Measurements from ENCODE around the gene PLXDC2.

Gene PLXDC2

DNA sequence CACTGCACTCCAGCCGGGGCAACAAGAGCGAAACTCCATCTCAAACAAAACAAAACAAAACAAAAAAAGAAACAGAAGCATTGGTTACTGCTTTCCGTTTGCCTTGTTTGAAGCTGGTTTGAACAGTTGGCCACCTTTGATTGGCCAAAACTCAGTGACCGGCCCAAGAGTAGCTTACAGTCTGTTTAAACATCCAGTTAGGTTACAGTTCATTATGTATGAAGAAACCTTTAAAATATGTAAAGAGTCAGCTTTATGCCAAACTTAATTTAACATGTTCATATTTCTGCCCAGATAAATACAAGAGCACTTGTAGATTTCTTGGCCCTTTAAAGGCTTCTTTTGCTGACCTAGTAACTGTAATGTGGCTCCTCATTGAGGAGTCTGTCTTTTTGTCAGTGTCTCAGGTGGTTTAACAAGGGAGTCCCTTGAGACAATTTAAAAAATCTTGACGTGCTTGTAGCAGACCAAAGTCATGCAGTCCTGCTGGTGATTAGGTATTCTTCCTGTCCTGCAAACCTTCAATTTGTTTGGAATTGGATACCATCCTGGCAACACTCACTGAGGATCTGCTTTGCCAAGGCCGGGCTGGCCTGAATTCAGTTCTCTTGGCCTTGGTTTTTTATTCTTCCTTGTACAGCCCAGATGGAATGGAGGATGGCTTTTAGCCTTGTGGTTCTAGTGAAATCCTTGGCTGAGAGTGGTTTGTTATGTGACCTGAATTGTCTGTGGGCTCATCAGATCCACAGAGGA, 128.9 kb downstream of the PLXDC2 start:
- no peak for DNase-seq

DNA sequence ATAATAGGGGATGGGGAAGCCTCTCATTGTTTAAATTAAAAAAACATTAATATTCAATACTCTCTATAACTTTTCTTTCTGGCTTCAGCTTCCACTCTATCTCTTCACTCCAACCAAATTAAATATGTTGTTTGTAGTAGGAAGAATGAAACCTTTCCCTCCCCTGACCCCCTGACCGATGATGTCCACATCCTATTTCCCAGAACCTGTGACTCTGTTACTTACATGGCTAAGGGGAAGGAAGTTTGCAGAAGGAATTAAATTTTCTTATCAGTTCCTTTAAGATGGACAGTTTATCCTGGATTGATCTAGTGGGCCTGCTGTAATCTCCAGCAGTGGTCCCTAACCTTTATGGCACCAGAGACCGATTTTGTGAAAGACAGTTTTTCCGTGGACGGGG, 130.0 kb downstream of the PLXDC2 start:
- DNase-seq: no peak

DNA sequence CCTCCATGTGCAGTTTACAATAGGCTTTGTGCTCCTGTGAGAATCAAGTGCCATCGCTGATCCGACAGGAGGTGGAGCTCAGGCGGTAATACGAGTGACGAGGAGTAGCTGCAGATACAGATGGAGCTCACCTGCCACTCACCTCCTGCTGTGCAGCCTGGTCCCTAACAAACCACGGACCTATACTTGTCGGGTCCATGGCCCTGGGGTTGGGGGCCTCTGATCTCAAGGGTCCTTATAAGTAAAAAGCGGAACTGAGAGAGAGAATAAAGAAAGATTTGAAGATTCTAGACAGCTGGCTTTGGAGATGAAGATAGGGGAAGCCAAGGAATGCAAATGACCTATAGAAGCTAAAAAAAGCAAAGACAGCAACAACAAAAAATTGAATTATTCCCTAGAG, 130.6 kb downstream of the PLXDC2 start:
- DNase-seq: no peak

DNA sequence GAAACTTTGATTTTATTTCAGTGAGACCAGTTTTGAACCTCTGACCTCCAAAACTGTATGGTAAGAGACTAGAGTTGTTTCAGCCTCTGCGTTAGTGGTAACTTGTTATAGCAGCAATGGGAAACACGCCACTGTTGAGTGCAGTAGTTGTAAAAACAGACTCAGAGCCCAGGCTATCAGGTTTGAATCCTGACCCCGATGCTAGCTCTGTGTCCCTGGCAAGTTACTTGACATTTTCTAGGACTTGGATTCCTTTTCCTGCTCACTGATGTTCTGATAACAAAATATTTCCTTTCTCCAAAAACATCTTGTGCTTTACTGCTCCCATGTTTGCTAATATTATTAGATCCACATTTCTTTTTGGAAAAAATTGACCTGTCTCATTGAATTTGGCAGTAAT, 131.0 kb downstream of the PLXDC2 start:
- DNase-seq: no peak

DNA sequence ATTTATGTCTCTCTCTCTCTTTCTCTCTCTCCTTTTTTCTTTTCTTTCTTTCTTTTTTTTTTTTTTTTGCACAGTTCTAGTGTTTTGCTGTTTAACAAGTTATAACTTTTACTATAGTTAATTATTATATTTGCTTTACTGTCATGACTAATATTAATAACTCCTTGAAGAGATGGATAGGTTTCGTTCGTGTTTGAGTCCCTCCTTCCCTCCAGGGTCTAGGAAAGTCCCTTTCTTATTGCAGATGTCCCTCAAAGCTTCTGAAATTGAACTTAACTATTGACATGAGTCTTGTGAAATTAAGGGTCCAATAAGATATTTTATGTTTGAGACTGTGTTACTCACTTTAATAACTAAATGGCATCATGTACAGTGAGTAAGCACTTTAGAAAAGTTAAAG, 131.4 kb downstream of the PLXDC2 start:
- DNase-seq: no peak

DNA sequence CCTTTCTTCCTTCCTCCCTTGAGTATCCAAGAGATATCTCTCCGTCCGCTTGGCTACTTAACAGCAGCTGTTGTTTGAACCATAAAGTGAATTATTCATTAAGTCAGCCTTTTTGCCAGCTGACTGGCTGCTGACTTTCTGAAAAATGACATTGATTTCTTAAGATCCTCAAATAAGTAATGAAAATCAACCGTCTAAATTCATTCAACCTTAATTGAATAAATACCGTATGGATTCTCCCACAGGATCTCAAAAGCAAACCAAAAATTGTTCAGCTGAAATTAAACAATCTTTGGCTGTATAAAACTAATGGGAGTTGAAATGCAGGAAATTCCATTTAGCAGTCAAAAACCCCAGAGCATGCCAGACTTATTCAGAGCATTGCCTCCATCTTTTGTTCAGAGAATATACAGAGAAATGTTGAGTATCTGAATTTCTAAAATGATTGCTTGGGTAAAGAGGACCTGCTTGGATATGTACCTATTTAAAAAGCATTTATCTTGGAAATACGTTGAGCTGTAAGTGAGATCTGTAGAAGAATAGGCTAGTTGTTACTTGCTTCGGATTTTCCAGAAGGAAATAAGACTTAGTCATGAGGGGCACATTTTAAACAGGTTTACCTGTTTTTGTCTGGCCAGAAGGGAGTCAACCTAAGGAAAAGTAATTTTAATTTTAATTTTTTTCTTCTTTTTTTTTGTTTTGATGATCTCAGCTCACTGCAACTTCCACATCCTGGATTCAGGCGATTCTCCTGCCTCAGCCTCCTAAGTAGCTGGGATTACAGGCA, 136.2 kb downstream of the PLXDC2 start:
- DNase-seq: peak; percentile 32 to 63 (median 58)

DNA sequence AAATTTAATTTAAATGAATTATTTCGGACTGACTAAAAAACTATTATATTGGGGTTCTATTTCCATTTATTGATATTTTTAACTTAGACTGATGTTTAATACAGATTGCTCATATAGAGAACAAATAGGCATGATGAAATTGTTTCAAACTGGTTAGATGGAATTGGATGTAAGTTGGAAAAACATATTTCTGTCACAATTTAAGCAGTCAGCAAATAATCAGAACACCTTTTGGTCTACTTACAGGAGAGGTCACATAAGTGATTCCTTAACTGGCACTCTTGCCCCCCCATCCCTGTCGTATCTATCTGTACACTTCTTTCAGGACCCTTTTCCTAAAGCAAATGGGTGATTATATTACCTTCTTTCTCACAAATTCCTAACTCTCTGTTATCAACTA, 138.4 kb downstream of the PLXDC2 start:
- DNase-seq: no peak

DNA sequence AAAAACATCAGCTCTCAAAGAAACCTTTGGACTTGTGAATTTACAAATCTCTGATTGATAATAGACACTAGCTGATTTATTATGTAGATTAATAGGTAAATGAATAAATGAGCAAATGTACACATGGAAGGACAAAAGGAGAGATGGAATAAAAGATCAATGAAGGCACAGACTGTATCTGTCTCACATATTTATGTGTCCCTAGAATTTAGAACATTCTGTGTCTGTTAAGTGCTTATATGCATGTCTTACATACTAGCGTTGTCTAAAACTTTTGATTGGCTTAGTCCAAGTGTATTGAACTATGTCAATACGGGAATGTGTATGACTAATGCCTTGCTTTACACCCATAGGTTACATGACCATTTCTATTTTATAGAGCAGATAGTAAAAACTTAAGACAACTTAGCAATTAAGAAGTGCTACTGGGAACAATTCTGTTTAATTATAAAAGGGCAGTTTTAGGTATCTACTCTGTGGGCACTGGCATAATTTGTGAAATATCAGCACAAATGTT, 140.3 kb downstream of the PLXDC2 start:
- no peak for DNase-seq

DNA sequence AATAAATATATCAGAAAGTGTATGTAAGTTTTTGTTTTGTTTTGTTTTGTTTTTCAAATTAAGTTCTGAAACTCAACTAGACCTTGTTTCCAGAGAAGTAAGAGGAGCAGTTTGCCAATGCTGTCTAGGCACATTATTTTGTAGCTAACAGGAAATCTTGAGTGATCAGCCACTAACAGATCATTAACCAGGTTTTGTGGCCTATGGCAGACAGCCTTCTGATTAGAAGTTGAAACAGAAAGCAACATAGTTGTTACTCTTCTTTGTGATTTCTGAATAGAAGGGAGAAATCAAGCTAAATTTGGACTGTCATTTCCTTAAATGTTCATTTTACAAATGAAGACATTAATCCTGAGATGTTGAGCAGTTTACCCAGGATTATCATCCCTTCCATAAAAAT, 142.6 kb downstream of the PLXDC2 start:
- no peak for DNase-seq

DNA sequence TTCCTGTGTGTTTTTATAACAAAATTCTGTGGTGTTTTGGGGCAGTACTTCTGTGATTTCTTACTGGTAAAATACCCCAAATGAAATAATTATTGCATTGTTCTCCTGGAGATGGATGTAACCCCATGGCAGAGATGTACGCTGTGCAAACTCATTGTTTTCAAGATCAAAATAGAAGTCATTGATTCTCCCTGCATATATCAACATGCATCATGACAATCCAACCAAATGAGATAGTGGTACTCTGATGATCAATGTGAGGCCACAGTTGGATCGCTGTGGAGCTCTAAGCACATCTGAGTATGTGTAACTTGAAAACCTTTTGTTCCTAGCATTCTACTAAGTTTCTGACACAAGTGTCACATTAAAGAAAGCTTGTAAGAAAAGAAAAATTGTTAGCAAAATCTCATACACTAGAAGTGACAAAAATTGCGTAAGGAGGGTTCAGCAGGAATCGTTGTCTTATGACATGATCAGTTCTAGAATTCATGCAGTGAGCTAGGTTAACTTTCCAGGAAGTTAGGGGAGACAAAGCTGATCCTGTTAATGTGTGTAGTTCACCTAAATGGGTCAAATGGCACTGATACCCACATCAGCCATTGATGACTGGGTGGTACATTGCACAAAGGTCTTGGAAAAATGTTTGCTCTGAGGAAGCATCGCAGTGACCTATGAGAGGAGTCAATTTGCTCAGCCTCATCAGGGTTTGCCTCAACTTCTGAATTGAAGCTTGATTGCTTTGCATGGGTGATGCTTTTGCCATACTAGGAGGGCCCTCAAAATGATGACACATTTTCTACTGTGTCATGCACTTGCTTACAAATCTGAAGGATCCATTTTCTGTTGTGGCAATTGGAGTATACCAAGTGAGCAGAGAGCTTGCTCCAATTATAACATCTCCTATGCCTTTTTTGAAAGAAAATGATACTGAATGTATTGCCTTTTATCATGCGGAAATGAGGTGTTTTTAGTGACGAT, 145.1 kb downstream of the PLXDC2 start:
- peak; percentile 17 to 44 (median 32) for DNase-seq

DNA sequence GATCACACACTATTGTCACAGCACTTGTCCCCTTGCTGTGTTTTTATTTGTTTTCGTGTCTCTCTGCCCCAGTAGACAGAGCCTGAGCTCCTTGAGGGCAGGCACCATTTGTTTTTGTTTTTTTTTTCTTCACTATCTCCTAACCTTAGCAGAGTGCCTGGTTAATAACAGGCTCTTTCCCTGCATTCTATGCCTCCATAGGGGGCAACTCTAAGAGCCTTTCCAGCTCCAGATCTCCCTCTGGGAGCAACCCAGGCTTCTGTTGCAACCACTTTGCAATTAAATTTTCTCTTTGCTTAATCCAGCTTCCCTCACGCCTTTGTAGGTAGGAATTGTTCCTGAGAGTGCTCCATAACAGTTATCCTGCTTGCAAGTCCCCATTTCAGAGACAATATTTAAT, 148.4 kb downstream of the PLXDC2 start:
- no peak for DNase-seq

DNA sequence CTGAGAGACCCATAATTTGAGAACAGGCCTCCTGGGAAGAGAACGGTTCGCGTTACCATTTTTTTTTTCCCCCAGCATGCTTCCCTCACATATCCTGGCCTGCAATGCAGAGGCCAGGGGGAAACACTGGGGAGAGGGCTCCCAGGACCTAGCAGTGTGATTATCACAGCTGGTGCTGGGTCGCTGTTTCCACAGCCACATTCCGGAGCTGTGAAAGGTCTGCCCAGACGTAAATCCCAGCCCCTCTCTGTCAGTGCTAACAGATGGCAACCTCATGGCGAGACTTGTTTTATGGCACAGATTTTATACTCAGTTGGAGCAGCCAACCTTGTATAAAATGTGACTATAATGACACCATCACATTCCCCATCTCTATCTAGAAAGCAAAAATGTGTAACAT, 150.5 kb downstream of the PLXDC2 start:
- no peak for DNase-seq

DNA sequence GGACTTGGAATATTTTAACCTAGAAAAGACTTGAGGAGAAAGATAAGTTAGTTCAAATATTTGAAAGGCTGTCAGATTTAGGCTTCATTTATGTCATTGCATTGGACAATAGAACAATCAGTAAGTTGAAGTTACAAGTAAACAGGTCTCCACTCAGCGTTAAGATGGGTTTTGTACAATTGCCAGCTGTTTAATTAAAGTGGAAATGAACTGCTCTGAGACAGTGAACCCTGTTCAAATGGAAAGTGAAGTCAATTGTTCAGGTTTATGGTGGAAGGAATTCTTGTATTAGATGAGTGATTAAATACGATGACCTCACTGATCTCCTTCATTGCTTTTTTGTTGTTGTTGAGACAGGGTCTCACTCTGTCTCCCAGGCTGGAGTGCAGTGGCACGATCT, 151.7 kb downstream of the PLXDC2 start:
- DNase-seq: no peak

DNA sequence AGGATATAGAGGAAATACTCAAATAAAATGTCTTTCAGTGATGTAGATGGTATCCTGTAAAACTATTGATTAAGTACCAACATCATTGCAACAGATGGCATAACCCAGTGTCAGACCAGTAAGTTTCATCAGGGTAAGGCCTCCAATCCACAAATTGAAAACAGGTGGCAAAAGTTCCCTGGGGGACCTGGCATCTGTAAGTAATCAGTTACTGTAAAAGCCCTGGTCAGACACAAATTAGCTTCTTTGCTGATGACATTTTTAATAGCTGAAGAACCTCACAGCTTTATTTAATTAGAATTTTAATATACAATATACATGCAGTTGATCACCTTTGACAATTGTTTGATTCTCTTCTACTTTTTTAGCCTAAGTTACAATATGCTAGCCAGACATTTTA, 152.5 kb downstream of the PLXDC2 start:
- no peak for DNase-seq

DNA sequence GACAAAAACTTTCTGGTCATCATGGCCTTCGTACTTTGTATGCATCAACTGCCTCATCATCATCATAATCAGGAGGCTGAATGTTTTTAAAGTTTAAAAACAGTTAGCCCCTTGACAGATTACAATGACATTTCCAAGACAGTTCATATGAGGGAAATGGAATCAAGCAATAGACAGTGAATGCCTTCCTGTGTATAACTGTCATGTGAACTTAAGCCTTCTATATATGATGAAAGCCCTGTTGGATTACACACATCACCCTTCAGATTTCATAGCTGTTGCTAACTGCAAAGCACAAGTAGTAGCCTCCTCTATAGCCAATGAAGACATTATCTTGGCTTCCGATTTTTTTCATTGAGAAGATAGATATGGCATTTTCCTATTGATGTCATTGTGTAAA, 154.0 kb downstream of the PLXDC2 start:
- DNase-seq: peak in 1 of 3 donors; percentile 32

DNA sequence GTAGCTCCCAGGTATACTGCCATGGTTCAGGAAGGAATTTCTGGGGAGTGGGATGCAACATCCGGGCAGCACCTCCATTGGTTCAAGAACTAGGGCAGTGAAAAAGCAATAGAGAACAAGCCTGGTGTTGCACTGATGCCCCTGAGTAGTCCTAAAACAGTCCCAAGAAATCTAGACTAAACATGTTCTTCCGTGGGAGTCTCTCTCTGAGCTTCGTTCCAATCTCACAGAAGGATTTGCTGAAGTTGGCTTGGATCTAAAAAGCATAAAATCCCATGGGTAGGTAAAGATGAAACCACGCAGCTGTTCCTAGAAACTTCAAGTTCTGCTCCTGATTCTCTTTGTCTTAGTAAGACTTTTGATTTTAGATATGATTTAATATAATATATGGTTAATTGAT, 154.5 kb downstream of the PLXDC2 start:
- DNase-seq: no peak

DNA sequence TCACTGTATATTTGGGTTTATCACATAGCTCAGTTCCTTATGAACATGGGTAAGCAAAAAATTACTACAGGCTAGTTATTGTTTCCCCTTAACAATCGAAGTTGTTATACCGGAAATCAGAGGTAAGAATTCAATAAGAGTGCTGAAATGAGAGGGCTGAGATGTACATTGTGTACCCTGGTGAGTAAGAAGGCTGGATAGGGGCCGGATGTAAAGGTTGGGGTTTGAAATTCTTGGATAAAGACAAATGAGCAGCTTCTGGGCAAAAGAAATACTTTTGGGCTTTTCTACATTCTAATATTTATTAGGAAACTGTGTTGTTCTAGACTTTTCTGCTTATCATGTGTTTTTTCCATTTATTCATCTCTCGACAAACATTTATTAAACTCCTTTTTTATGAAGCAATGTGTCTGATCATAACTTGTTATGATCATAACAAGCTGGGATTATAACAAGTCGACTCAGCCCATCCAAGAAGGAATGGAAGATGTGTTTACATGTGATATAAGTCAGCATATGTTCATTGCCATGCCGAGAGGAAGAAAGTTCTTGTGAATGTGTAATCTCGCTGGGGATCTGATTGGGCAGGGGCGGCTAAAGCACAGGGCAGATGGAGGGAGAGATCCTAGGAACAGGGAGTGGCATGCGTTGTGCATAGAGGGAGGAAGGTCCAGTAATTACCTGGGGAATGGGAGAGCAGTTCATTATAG, 155.3 kb downstream of the PLXDC2 start:
- DNase-seq: no peak

DNA sequence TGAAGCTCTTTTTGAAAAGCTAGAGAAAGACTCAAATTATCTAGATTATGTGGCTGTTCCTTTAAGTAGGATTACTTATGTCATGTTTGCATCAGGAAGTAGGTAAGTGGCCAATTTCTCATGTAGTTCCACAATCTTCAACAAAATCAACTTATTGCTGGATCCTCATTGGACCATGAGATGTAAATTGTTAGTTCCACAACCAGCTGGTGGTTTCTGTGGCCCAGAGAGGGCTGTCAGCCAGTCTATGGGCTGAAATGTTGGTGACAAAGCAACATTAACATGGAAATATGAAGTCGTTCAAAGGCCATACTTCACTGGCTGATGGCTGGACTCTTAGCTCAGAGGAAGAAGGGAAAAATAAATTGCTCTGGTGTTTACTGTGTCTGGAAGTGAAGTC, 157.9 kb downstream of the PLXDC2 start:
- DNase-seq: peak in 2 of 3 donors; percentile 28 to 36

DNA sequence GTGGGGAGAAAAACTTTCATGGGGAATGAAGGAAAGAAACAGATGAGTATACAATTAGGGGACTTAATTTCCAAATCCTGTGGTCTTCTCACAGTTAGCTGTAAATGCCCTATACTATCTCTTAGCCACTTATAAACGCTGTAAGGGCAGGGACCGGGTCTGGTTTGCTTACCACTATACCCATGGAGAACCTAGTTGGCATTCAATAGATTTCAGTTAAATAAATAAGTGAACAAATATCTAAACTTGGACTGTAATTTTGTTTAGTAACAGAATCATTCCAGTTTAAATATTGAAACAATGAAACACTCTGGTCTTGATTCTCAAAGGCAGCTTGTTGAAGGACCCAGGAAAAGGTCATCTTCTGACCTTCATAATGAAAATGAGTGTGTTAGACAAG, 158.3 kb downstream of the PLXDC2 start:
- DNase-seq: no peak

DNA sequence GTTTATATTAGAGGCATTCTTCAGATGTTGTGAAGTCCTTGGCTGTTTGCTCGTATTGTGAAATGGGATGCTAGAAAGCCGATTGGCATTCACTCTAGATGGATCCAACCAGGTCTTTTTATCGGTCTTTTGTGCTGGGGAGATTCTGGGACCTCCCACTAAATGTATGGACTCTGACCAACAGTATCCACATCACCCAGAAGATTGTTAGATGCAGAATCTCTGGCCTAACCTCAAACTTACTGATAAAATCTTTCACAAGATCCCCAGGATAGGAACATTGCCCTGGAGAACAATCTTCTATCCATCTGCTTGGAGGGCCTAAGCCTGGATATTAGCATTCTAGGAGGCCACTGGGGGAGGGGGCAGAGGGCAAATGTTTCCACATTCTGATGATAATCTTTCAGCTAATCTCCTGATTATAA, 160.9 kb downstream of the PLXDC2 start:
- DNase-seq: no peak

DNA sequence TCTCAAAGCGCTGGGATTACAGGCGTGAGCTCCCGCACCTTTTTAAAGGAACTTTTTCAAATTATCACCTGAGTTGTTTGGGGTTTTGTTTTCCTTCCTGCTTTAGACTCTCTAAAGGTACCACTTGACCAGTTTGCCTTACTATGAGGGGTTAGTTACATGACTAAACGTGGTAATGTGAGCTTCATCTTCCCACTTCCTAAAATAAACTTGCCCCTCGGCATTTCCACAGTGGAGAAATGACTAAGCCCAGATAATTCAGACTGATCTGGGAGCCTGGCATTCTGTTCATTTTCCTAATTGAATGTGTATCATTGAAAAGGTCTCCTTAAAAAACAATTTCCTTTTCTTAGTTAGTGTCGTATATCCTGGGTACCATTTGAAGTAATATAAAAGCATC, 163.4 kb downstream of the PLXDC2 start:
- peak; percentile 20 to 65 (median 49) for DNase-seq

DNA sequence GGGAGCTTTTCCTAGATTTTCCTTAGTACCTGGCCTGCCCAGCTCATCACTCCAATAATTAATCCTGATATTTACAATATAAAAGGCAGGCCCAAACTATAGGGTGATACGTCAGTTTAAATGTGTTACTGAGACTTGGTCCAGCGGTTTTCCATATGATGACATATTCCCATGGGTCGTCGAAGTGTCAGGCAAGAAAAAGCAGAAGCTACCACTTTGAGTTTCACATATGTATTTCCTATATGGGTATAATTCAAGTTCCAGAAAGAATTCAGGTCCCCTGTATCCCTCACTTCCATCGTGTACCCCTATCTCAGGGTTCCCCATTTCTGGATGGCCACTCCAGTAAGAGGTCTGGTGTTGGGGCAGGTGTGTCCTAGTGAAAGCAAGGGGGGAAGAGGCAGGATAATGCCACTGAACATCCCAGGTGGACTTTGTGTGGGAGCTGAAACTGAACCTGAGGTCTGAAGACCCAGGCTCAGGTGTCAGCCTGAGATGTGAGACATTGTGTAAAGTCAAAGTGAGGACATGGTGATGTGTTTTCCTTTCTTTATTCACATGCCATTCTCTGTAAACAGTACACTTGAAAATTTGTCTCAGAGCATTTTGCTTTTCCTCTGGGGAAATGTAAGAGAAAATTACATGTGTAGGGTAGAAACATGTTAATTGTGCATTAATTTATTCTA, 167.8 kb downstream of the PLXDC2 start:
- DNase-seq: peak; percentile 26 to 33 (median 28)

Data from suppressor macrophage treated with lipopolysaccharide for 1 hour (primary cell).